Activated T-helper 1 cell treated with anti-CD3 and anti-CD28 coated beads, Interleukin-12 subunit alpha, Interleukin-12 subunit beta, Interleukin-2, Interleukin-4 antibody, amounts not matched to agents 30 ng/mL and 10 ng/mL and 1 ng/mL, durations not matched to agents 14 hours and 24 hours and 36 hours (primary cell): Measurements from ENCODE around the gene ANK3. TPM values are rescaled to one million over a fixed set of nuclear protein-coding genes. Genes with fewer than 3 reads are reported as not detected.

Source experiments
- DNase-seq: peaks from one replicate; pipeline ENCODE4 v3.0.0; 2021; ENCODE audit warnings: low spot score
- H3K27ac Mint-ChIP-seq: one replicate; pipeline ENCODE4 v1.8.0; 2021; ENCODE audit warnings: mild to moderate bottlenecking, mixed read lengths
- H3K27me3 Mint-ChIP-seq: one replicate; pipeline ENCODE4 v1.8.0; 2022; ENCODE audit warnings: mild to moderate bottlenecking, moderate library complexity, mixed read lengths; ENCODE audit not compliant: insufficient read depth
- H3K36me3 Mint-ChIP-seq: one replicate; pipeline ENCODE4 v1.8.0; 2021; ENCODE audit warnings: low read depth, mixed read lengths
- H3K4me1 Mint-ChIP-seq: one replicate; pipeline ENCODE4 v1.8.0; 2021; ENCODE audit warnings: low read depth, mixed read lengths
- H3K4me3 Mint-ChIP-seq: one replicate; pipeline ENCODE4 v1.8.0; 2021; ENCODE audit warnings: mild to moderate bottlenecking, moderate library complexity, mixed read lengths
- H3K9me3 Mint-ChIP-seq: one replicate; pipeline ENCODE4 v1.8.0; 2021; ENCODE audit warnings: mixed read lengths
- intact Hi-C: fragments of 100-400 bp; cut with micrococcal nuclease; formaldehyde crosslinking; loops from one replicate; pipeline ENCODE4 v1.15.1; 2024
- total RNA-seq: library from RNA; stranded (reverse); gene quantifications from 2 replicates; pipeline ENCODE4 v1.2.3, GENCODE V29; 2022

Gene ANK3
- total RNA-seq, 1 donor from 2014 or later, result 26.8 TPM

DNA sequence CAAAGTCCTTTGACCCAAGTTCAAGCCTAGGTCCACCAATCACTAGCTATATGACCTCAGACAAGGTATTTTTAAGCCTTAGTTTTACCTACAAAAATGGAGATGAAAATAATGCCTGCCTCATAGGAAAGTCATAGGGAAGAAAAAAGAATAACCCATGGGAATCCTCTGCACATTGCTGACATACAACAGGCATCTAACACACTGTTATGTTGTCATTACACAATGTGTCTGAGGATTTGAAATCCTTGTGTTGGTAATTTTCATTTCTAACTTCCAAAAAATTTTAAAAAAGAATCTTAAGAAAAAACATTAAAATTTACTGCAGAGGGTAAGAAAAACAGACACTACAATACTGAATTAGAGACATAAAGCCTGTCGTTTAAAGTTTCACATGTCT lies 5.7 kb downstream of the ANK3 start:
- no peak for DNase-seq
- Mint-ChIP-seq H3K4me3 (no peak overlapping the region), H3K4me1 (peaks cover 5% of the 10 kb centered on the region), H3K27ac (no peak overlapping the region), H3K36me3 (no peaks in the 10 kb centered on the region), H3K9me3 (no peaks in the 10 kb centered on the region), H3K27me3 (no peaks in the 10 kb centered on the region)
- intact Hi-C loops, result no loop called here

DNA sequence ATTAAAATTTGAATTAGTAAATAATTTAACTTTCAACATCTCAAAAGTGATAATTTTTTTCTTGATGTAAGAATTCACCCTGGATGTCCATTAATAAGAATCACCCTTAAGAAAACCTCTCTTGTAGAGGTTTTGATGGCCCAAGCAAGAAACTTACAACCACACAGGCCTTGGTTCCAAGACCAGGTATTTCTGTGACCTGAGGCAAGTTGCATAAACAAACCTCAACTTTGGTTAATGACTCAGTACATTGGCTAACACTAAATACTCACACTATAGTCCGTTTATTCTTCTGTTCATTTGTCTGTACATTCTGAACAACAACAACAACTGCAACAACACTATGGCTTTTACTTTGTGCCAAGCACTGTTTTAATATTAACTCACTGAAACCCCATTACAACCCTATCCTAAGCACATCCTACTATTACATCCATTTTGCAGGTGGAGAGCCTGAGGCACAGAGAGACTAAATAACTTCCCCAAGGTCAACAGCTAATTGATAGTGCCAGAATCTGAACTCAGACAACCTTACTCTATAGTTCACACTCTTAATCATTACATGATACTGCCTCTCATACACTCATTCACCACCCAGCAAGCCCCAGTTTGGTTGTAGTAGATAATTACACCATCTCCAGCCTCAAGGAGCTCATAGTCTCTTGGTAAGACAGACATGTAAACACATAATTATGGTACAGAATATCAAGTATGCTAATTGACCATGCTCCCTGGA lies 6.6 kb downstream of the ANK3 start:
- intact Hi-C loops, result no loop called here
- Mint-ChIP-seq H3K27ac (no peak overlapping the region), H3K27me3 (no peaks in the 10 kb centered on the region), H3K9me3 (no peaks in the 10 kb centered on the region), H3K4me3 (no peak overlapping the region), H3K4me1 (no peaks in the 10 kb centered on the region), H3K36me3 (no peaks in the 10 kb centered on the region)
- DNase-seq, result no peak

GRCh38 chr10:60380781-60381180 lies 8.9 kb downstream of the ANK3 start:
- H3K27ac Mint-ChIP-seq, result no peak overlapping the region
- H3K36me3 Mint-ChIP-seq, result no peaks in the 10 kb centered on the region
- no peaks in the 10 kb centered on the region for H3K4me1 Mint-ChIP-seq
- H3K27me3 Mint-ChIP-seq, result no peaks in the 10 kb centered on the region
- H3K9me3 Mint-ChIP-seq, result no peaks in the 10 kb centered on the region
- no peak overlapping the region for H3K4me3 Mint-ChIP-seq
- intact Hi-C loops, result no loop called here
- no peak for DNase-seq

DNA sequence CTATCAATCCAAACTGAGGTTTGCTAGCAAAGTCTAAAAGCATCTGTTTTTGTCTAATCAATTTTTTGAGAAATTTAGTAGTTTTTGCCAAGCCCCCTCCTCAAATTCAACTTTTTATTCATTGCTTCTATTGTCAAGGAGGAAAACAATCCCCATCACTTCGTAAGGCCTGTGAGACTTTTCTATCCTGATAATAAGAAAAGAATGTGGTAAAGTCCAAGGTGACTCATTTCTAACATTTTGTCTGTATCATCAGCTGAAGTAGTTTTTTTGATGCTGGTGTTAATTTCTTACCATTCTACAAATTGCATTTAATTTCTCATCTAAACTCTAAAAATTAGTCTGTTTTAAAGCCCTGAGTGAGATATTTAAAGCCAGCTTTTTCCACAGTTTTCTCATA lies 11.7 kb downstream of the ANK3 start:
- Mint-ChIP-seq H3K4me3 (no peak overlapping the region), H3K27me3 (no peaks in the 10 kb centered on the region), H3K36me3 (no peaks in the 10 kb centered on the region), H3K4me1 (no peaks in the 10 kb centered on the region), H3K27ac (no peak overlapping the region), H3K9me3 (no peaks in the 10 kb centered on the region)
- DNase-seq, result no peak
- intact Hi-C loops, result no loop called here

DNA sequence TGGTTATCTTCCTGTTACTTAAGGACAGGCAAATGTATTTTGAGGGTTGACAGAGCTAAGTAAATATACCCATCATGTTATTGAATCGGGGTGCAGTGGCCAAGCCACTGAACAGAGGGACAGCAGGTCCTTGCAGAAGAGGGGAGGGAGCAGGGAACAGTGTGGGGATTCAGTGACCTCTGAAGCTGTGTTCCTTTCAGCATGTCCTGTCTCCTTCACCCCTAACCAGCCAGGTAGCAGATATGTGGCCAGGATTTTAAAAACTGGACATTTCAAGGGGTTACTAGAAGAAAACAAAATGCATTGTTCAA lies 12.7 kb downstream of the ANK3 start:
- Mint-ChIP-seq H3K4me3 (no peak overlapping the region), H3K27ac (no peak overlapping the region), H3K4me1 (no peaks in the 10 kb centered on the region), H3K36me3 (no peaks in the 10 kb centered on the region), H3K9me3 (no peaks in the 10 kb centered on the region), H3K27me3 (no peaks in the 10 kb centered on the region)
- intact Hi-C loops, result no loop called here
- no peak for DNase-seq

DNA sequence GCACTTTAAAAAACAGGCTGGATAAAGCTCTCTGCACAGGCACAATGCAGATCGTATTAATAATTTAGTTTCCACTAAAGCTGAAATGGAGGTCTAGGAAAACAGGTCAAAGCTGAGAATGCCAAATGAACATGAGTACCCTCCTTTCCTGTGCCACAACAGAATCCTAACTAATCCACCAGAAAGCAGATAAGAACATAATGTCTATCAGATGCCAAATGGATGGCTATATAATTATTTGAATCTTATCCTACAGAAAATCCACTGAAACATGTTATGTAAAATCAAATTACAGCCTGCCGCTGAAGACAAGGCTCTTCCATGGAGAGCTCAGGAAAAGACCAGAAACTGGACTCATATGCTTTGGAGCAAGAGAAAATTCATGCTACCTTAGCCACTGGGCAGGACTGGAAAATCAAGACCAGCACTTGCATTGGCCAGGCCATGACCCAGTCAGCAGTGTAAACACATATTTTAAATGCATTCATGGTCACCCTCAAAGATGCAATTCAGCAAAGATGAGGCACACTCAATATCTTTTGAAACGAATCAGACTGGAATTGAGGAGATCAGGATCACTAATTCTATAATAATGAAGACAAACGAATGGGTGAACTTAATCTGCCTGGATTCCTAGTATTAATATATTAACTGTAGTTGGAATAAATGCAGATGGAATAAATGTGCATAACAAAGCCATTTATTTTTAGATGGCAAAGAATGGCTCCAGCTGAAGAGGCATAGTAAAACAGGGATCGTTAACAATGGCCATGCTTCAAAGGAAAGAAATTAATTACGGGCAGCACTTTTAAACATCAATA lies 13.2 kb downstream of the ANK3 start:
- no peak for DNase-seq
- no peaks in the 10 kb centered on the region for H3K36me3 Mint-ChIP-seq
- intact Hi-C loops, result no loop called here
- H3K4me3 Mint-ChIP-seq, result no peak overlapping the region
- H3K27ac Mint-ChIP-seq, result no peak overlapping the region
- H3K4me1 Mint-ChIP-seq, result no peaks in the 10 kb centered on the region
- no peaks in the 10 kb centered on the region for H3K27me3 Mint-ChIP-seq
- H3K9me3 Mint-ChIP-seq, result no peaks in the 10 kb centered on the region

GRCh38 chr10:60375293-60376004 lies 14.2 kb downstream of the ANK3 start:
- Mint-ChIP-seq H3K36me3 (no peaks in the 10 kb centered on the region), H3K9me3 (no peaks in the 10 kb centered on the region), H3K4me1 (no peaks in the 10 kb centered on the region), H3K4me3 (no peak overlapping the region), H3K27me3 (no peaks in the 10 kb centered on the region), H3K27ac (no peak overlapping the region)
- intact Hi-C loops, result no loop called here
- no peak for DNase-seq

- Mint-ChIP-seq H3K36me3 (no peaks in the 10 kb centered on the region), H3K27ac (no peak overlapping the region), H3K9me3 (no peaks in the 10 kb centered on the region), H3K27me3 (no peaks in the 10 kb centered on the region), H3K4me1 (no peaks in the 10 kb centered on the region), H3K4me3 (no peak overlapping the region)
- intact Hi-C loops, result no loop called here
- no peak for DNase-seq
Observed at GRCh38 chr10:60374836-60375235, 14.8 kb downstream of the ANK3 start.

GRCh38 chr10:60372436-60372835 lies 17.2 kb downstream of the ANK3 start:
- Mint-ChIP-seq H3K4me3 (no peak overlapping the region), H3K27ac (no peak overlapping the region), H3K36me3 (no peaks in the 10 kb centered on the region), H3K9me3 (no peaks in the 10 kb centered on the region), H3K27me3 (no peaks in the 10 kb centered on the region), H3K4me1 (no peaks in the 10 kb centered on the region)
- DNase-seq, result no peak
- intact Hi-C loops, result no loop called here

GRCh38 chr10:60369547-60369930 lies 20.1 kb downstream of the ANK3 start:
- no peak for DNase-seq
- H3K27me3 Mint-ChIP-seq, result no peaks in the 10 kb centered on the region
- no peaks in the 10 kb centered on the region for H3K9me3 Mint-ChIP-seq
- H3K27ac Mint-ChIP-seq, result no peak overlapping the region
- no peaks in the 10 kb centered on the region for H3K4me1 Mint-ChIP-seq
- H3K4me3 Mint-ChIP-seq, result no peak overlapping the region
- intact Hi-C loops, result no loop called here
- no peaks in the 10 kb centered on the region for H3K36me3 Mint-ChIP-seq

GRCh38 chr10:60368875-60369546 lies 20.7 kb downstream of the ANK3 start:
- no peaks in the 10 kb centered on the region for H3K27me3 Mint-ChIP-seq
- H3K4me1 Mint-ChIP-seq, result no peaks in the 10 kb centered on the region
- intact Hi-C loops, result no loop called here
- no peaks in the 10 kb centered on the region for H3K36me3 Mint-ChIP-seq
- no peaks in the 10 kb centered on the region for H3K9me3 Mint-ChIP-seq
- no peak for DNase-seq
- H3K27ac Mint-ChIP-seq, result no peak overlapping the region
- no peak overlapping the region for H3K4me3 Mint-ChIP-seq

- H3K27me3 Mint-ChIP-seq, result no peaks in the 10 kb centered on the region
- no peaks in the 10 kb centered on the region for H3K36me3 Mint-ChIP-seq
- H3K27ac Mint-ChIP-seq, result no peak overlapping the region
- no peaks in the 10 kb centered on the region for H3K9me3 Mint-ChIP-seq
- H3K4me1 Mint-ChIP-seq, result no peaks in the 10 kb centered on the region
- intact Hi-C loops, result no loop called here
- DNase-seq, result no peak
- H3K4me3 Mint-ChIP-seq, result no peak overlapping the region
Observed at GRCh38 chr10:60367901-60368300, 21.8 kb downstream of the ANK3 start.

DNA sequence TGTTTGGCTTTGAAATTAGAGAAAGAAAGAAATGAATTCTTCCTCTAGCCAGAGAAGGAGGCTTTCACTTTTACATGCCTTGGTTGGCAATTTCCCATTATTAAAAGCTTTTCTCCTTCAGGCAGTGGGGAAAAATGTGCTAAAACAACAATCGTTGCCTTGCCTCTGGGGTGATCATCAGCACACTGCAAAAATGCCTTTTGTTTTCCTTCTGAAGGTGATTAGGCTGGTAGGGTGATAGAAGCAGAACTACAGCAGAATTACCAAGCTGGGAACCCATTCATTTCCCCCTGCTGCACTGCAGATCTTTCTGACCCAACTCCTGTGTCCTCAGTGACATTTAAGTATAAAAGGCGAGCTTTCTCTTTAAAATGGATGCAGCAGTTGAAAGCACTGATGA lies 22.2 kb downstream of the ANK3 start:
- Mint-ChIP-seq H3K4me1 (no peaks in the 10 kb centered on the region), H3K27ac (no peak overlapping the region), H3K36me3 (no peaks in the 10 kb centered on the region), H3K27me3 (no peaks in the 10 kb centered on the region), H3K9me3 (no peaks in the 10 kb centered on the region), H3K4me3 (no peak overlapping the region)
- DNase-seq, result no peak
- intact Hi-C loops, result no loop called here
